GM12878 (cell line): ENCODE results near the gene GPN1. TPM values are rescaled to one million over a fixed set of nuclear protein-coding genes. Genes with fewer than 3 reads are reported as not detected.
A peak's percentile ranks its signal among the peaks of the same experiment; 100 is the strongest.

Source experiments
- ASH2L ChIP-seq: fragments of 300-600, 200-600 bp; sonication (generic); IDR thresholded peaks from 2 replicates; pipeline ENCODE4 v1.6.1; 2017; ENCODE audit warnings: low read depth, mild to moderate bottlenecking, borderline replicate concordance
- FOXK2 ChIP-seq: fragments of 450-650 bp; IDR thresholded peaks from 2 replicates; pipeline ENCODE4 v1.6.1; 2017; ENCODE audit warnings: mild to moderate bottlenecking, moderate library complexity
- HDAC2 ChIP-seq: fragments of 200-600 bp; sonication (generic); IDR thresholded peaks from 2 replicates; pipeline ENCODE4 v1.6.1; 2017
- NBN ChIP-seq: fragments of 450-650 bp; IDR thresholded peaks from 2 replicates; pipeline ENCODE4 v1.6.1; 2016
- NFIC ChIP-seq: IDR thresholded peaks from 2 replicates; pipeline ENCODE4 v1.6.1; 2012; ENCODE audit warnings: low read depth, mild to moderate bottlenecking, inconsistent platforms, low read length, moderate library complexity
- NR2C1 ChIP-seq: fragments of 450-650 bp; IDR thresholded peaks from 2 replicates; pipeline ENCODE4 v1.6.1; 2017; ENCODE audit warnings: antibody characterized with exemption, mild to moderate bottlenecking, moderate library complexity
- PAX8 ChIP-seq: fragments of 450-650 bp; IDR thresholded peaks from 2 replicates; pipeline ENCODE4 v1.6.1; 2017; ENCODE audit warnings: mild to moderate bottlenecking, moderate library complexity
- POLR2A ChIP-seq: IDR thresholded peaks from 2 replicates; pipeline ENCODE4 v1.6.1; 2011; ENCODE audit warnings: low read depth, mild to moderate bottlenecking, low read length
- POU2F2 ChIP-seq: IDR thresholded peaks from 3 replicates; pipeline ENCODE4 v1.6.1; 2011; ENCODE audit warnings: low read depth, mild to moderate bottlenecking, low read length, borderline replicate concordance
- PRDM15 ChIP-seq: fragments of 450-650 bp; formaldehyde crosslinking; IDR thresholded peaks from 2 replicates; pipeline ENCODE4 v1.4.0; 2020; ENCODE audit warnings: mild to moderate bottlenecking, moderate library complexity
- RB1 ChIP-seq: fragments of 450-650 bp; formaldehyde crosslinking; IDR thresholded peaks from 2 replicates; pipeline ENCODE4 v1.6.1; 2017; ENCODE audit warnings: mild to moderate bottlenecking, borderline replicate concordance
- RBBP5 ChIP-seq: fragments of 200-600 bp; sonication (generic); conservative IDR thresholded peaks from 2 replicates; pipeline ENCODE4 v1.6.1; 2016
- RCOR1 ChIP-seq: conservative IDR thresholded peaks from 2 replicates; pipeline ENCODE4 v1.6.1; 2012; ENCODE audit warnings: low read depth, low read length, improper control_type of control experiment
- SIX5 ChIP-seq: IDR thresholded peaks from 2 replicates; pipeline ENCODE4 v1.6.1; 2011; ENCODE audit warnings: mild to moderate bottlenecking, low read depth, low read length, moderate library complexity; ENCODE audit not compliant: severe bottlenecking
- SREBF2 ChIP-seq: IDR thresholded peaks from 2 replicates; pipeline ENCODE4 v1.6.1; 2012; ENCODE audit warnings: mild to moderate bottlenecking, low read length
- SUPT20H ChIP-seq: IDR thresholded peaks from 2 replicates; pipeline ENCODE4 v1.6.1; 2011; ENCODE audit warnings: low read depth, mild to moderate bottlenecking, low read length, moderate library complexity, borderline replicate concordance; ENCODE audit not compliant: control insufficient read depth
- TBL1XR1 ChIP-seq: IDR thresholded peaks from 2 replicates; pipeline ENCODE4 v1.6.1; 2012; ENCODE audit warnings: low read depth, low read length, improper control_type of control experiment
- TCF7 ChIP-seq: IDR thresholded peaks from 2 replicates; pipeline ENCODE4 v1.6.1; 2014; ENCODE audit warnings: antibody characterized with exemption, borderline replicate concordance
- YY1 ChIP-seq: IDR thresholded peaks from 2 replicates; pipeline ENCODE4 v1.6.1; 2011; ENCODE audit warnings: low read depth, mild to moderate bottlenecking, low read length
- ZBTB11 ChIP-seq: fragments of 450-650 bp; formaldehyde crosslinking; IDR thresholded peaks from 2 replicates; pipeline ENCODE4 v1.5.0; 2022; ENCODE audit warnings: mild to moderate bottlenecking, missing genetic modification characterization
- ZBTB33 ChIP-seq: fragments of 450-650 bp; IDR thresholded peaks from 2 replicates; pipeline ENCODE4 v1.6.1; 2017; ENCODE audit warnings: mild to moderate bottlenecking
- ZNF24 ChIP-seq: fragments of 450-650 bp; IDR thresholded peaks from 2 replicates; pipeline ENCODE4 v1.6.1; 2017; ENCODE audit warnings: antibody characterized with exemption, mild to moderate bottlenecking
- ZZZ3 ChIP-seq: IDR thresholded peaks from 2 replicates; pipeline ENCODE4 v1.6.1; 2011; ENCODE audit warnings: low read depth; ENCODE audit not compliant: control insufficient read depth, insufficient read length
- polyA plus RNA-seq, 11 experiments: library from polyadenylated mRNA; depleted of rRNA in 4 of 11; unstranded in 6 of 11; stranded (reverse) in 5 of 11; fragments of >200 nt; fragmentation: Nextera tagmentation in 4 of 11; fragmentation: Illumina TruSeq in 1 of 11; extraction: Ambion mirVana in 4 of 11; extraction: Trizol in 1 of 11; gene quantifications; 1 replicate in 1 of 11; 2 replicates in 10 of 11; pipeline versions ENCODE4 v1.2.1 to v1.2.3, GENCODE V29; 2011 to 2016; ENCODE audit warnings: inconsistent platforms in 2 of 11, missing spikeins in 2 of 11, low read depth in 1 of 11
- total RNA-seq, 4 experiments: library from RNA; depleted of rRNA in 3 of 4; stranded (reverse); fragments of >200 nt in 3 of 4; fragmentation: Illumina TruSeq in 1 of 4; extraction: Trizol in 1 of 4; gene quantifications; 2 replicates each; pipeline versions ENCODE4 v1.2.1 to v1.2.3, GENCODE V29; 2013 to 2021

Gene GPN1
- total and polyA plus RNA-seq, 10 of the 15 experiments (the other 5 are each of a cell fraction or from before 2014, with no cell fraction given), result 32.1 to 108 (median 60.4) TPM

GRCh38 chr2:27628767-27629709 lies at the start of gene GPN1, which contains the start of gene CCDC121 (continued):
- TF ChIP-seq NFIC (peak; percentile 18; the same call in 1 of the 2 replicates), TCF7 (no peak), PRDM15 (CRISPR knock-in tag) (no peak), NBN (peak; percentile 89; the same call in 1 of the 2 replicates), RBBP5 (no peak), SREBF2 (0 out of 2 replicates have a peak, but pooled peaks have one; percentile 19), RB1 (peak; percentile 75; the same call in 1 of the 2 replicates), ZBTB11 (CRISPR knock-in tag) (no peak), SUPT20H (no peak), POU2F2 (peak; percentile 86; the same call in 2 of the 3 replicates), POLR2A (peak; percentile 99), ZBTB33 (no peak), HDAC2 (no peak), NR2C1 (no peak), SIX5 (peak; percentile 33), FOXK2 (peak; percentile 33; the same call in 1 of the 2 replicates), ASH2L (0 out of 2 replicates have a peak, but pooled peaks have one; percentile 47), ZNF24 (no peak), RCOR1 (no peak), PAX8 (no peak), TBL1XR1 (peak; percentile 47; the same call in 1 of the 2 replicates), ZZZ3 (no peak), YY1 (peak; percentile 99)
